Upper lobe of left lung (tissue), 6 donors: ENCODE measurements around the gene MEFV. TPM values are rescaled to one million over a fixed set of nuclear protein-coding genes. Genes with fewer than 3 reads are reported as not detected.
"Not testable (repeated sequence)": the region's sequence is repeated elsewhere in the genome, so short reads cannot be mapped to it uniquely, and the experiment has no call there.

Experiments
- ATAC-seq, 2 donors: fragments of 200-7000 bp; cut with Tn5 transposase; one replicate each; pipeline ENCODE4 v1.9.1; 2022; ENCODE audit warnings: mild to moderate bottlenecking in 2 of 2, moderate library complexity in 2 of 2; ENCODE audit not compliant: low FRiP score in 2 of 2
- DNase-seq, 2 donors: peaks; one replicate each; pipeline ENCODE4 v3.0.0-alpha.2; 2019 to 2020
- H3K27ac ChIP-seq, 4 donors: fragments of 200-600 bp; sonication (generic); one replicate each; pipeline ENCODE4 v1.5.1; 2016 to 2019
- H3K27me3 ChIP-seq, 4 donors: fragments of 200-600 bp; sonication (generic); one replicate each; pipeline ENCODE4 v1.5.1; 2017 to 2019
- H3K36me3 ChIP-seq, 4 donors: fragments of 200-600 bp; sonication (generic); one replicate each; pipeline ENCODE4 v1.5.1; 2016 to 2019
- H3K4me1 ChIP-seq, 4 donors: fragments of 200-600 bp; sonication (generic); one replicate each; pipeline ENCODE4 v1.5.1; 2018 to 2019
- H3K4me3 ChIP-seq, 4 donors: fragments of 200-600 bp; sonication (generic); one replicate each; pipeline ENCODE4 v1.5.1; 2017 to 2019; ENCODE audit warnings: mild to moderate bottlenecking in 2 of 4, moderate library complexity in 1 of 4
- H3K9me3 ChIP-seq, 4 donors: fragments of 200-600 bp; sonication (generic); one replicate each; pipeline ENCODE4 v1.5.1; 2018 to 2019
- EP300 ChIP-seq, 4 donors: sonication (generic); formaldehyde crosslinking; IDR thresholded peaks; one replicate each; pipeline ENCODE4 v1.5.1; 2017; ENCODE audit warnings: antibody characterized with exemption in 4 of 4, control low read depth in 2 of 4
- POLR2A ChIP-seq, 4 donors: fragments of 450-650 bp; IDR thresholded peaks; one replicate each; pipeline ENCODE4 v1.5.1; 2016 to 2017; ENCODE audit warnings: antibody characterized with exemption in 4 of 4, mild to moderate bottlenecking in 2 of 4
- POLR2AphosphoS5 ChIP-seq, 2 donors: sonication (generic); formaldehyde crosslinking; IDR thresholded peaks; one replicate each; pipeline ENCODE4 v1.5.1; 2017; ENCODE audit warnings: antibody characterized with exemption in 2 of 2
- WGBS, 2 donors: methylation state at CpG; one replicate each; pipeline ENCODE4 v1.1.5; 2017 to 2018; 5-methylcytosine and 5-hydroxymethylcytosine counted together
- total RNA-seq, 6 donors: library from RNA; depleted of rRNA in 4 of 6; stranded (reverse); fragments of >200 nt in 4 of 6; gene quantifications; one replicate each; pipeline versions ENCODE4 v1.1.0 to v1.2.1, GENCODE V29; 2016 to 2021
- TF ChIP-seq, protein P1 (sequence below), 6 experiments: fragments of 450-650 bp in 4 of 6; fragments of 200-600 bp in 2 of 6; sonication (generic) in 2 of 6; IDR thresholded peaks; one replicate each; pipeline ENCODE4 v1.5.1; 2016 to 2019; ENCODE audit warnings: antibody characterized with exemption in 6 of 6
- donor health status: DM: no; HTN: no; CAD: no; lungs with moderate emphysema.
- donor health status: DM: no; HTN: yes; CAD: no; lungs with severe emphysema.

Gene MEFV
- total RNA-seq, 6 donors from 2014 or later, result 9.1 to 18.9 (median 12.3) TPM

DNA sequence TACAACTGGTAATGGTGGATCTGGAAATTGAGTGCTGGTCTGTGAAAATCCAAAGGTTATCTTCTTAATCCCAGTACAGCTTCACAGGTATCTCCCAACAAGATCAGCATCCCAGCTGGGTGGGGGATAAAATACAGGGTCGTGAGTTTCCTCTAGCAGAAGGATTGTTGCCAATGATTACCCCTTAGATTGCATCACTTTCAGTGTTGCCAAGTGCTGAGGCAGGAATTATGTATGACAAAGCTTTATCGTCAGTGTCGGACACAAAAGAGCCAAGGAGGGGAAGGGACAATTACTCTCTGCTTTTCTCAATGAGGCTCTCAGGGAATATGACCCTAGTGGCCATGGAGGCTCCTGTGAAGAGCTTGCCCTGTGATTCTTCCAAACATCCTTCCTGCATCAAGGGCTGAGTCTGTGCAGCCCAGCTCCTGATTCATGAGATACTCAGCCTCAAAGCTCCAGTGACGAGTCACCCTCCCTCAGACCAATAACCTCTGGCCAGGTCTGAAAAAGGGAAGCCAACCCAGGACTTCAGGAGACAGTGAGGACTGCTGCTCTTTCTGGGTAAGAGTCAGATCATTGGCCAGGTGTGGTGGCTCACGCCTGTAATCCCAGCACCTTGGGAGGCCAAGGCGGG, 53.4 kb downstream of the MEFV start:
- H3K4me1 ChIP-seq, result no peaks in the 10 kb centered on the region
- H3K9me3 ChIP-seq, result peaks cover 8 to 25% (median 13%) of the 10 kb centered on the region in 4 donors
- 62 to 69% methylated on average over 5 to 6 of the region's 6 CpGs for whole genome bisulfite sequencing, 2 donors
- H3K27ac ChIP-seq, result no peak overlapping the region
- ATAC-seq (no peak), DNase-seq (no peak)
- no peak for TF ChIP-seq POLR2AphosphoS5 (IDR thresholded peaks at IDR 0.05)
- TF ChIP-seq, protein P1, sequence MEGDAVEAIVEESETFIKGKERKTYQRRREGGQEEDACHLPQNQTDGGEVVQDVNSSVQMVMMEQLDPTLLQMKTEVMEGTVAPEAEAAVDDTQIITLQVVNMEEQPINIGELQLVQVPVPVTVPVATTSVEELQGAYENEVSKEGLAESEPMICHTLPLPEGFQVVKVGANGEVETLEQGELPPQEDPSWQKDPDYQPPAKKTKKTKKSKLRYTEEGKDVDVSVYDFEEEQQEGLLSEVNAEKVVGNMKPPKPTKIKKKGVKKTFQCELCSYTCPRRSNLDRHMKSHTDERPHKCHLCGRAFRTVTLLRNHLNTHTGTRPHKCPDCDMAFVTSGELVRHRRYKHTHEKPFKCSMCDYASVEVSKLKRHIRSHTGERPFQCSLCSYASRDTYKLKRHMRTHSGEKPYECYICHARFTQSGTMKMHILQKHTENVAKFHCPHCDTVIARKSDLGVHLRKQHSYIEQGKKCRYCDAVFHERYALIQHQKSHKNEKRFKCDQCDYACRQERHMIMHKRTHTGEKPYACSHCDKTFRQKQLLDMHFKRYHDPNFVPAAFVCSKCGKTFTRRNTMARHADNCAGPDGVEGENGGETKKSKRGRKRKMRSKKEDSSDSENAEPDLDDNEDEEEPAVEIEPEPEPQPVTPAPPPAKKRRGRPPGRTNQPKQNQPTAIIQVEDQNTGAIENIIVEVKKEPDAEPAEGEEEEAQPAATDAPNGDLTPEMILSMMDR (IDR thresholded peaks at IDR 0.05), result no peak
- no peak for TF ChIP-seq POLR2A (IDR thresholded peaks at IDR 0.05)
- no peak for TF ChIP-seq EP300 (IDR thresholded peaks at IDR 0.05)
- H3K4me3 ChIP-seq, result no peak overlapping the region
- H3K27me3 ChIP-seq, result no peaks in the 10 kb centered on the region
- H3K36me3 ChIP-seq, result no peaks in the 10 kb centered on the region

DNA sequence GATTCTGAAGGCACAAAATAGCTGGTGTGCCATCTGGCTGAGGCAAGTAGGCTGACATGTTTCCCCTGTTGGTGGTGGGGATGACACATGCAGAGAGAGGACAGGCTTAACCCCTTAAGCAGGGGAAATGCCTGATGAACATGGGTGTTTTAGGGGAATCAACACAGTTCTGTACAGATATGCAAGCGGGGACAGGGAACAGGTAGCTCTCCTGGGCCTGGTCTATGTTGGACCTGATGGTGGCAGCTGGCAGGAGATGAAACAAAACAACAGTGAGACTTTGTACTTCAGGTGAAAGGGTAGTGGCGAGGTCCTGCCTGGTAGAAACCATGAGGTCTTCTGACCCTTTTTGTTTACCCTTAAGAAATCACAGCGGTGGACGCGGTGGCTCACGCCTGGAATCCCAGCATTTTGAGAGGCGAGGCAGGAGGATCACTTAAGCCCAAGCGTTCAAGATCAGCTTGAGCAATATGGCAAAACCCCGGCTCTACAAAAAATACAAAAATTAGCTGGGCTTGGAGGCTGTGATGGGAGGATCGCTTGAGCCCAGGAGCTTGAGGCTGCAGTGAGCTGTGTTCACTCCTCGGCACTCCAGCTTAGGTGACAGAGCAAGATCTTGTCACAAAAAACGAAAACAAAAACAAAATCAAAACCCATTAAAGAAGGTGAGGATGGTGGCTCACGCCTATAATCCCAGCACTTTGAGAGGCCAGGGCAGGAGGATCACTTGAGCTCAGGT, 57.9 kb downstream of the MEFV start:
- Histone ChIP-seq H3K36me3 (no peaks in the 10 kb centered on the region), H3K4me3 (no peak overlapping the region), H3K9me3 (no peaks in the 10 kb centered on the region), H3K4me1 (no peaks in the 10 kb centered on the region), H3K27ac (no peak overlapping the region), H3K27me3 (peaks cover 0 to 4% (median 2%) of the 10 kb centered on the region in 4 donors)
- ATAC-seq, result no peak
- 71 to 79% methylated on average over 13 of the region's 13 CpGs for WGBS, 2 donors
- no peak for DNase-seq
- TF ChIP-seq POLR2AphosphoS5 (IDR thresholded peaks at IDR 0.05) (no peak), EP300 (IDR thresholded peaks at IDR 0.05) (no peak), POLR2A (IDR thresholded peaks at IDR 0.05) (no peak)
- TF ChIP-seq, protein P1 (IDR thresholded peaks at IDR 0.05), result no peak

DNA sequence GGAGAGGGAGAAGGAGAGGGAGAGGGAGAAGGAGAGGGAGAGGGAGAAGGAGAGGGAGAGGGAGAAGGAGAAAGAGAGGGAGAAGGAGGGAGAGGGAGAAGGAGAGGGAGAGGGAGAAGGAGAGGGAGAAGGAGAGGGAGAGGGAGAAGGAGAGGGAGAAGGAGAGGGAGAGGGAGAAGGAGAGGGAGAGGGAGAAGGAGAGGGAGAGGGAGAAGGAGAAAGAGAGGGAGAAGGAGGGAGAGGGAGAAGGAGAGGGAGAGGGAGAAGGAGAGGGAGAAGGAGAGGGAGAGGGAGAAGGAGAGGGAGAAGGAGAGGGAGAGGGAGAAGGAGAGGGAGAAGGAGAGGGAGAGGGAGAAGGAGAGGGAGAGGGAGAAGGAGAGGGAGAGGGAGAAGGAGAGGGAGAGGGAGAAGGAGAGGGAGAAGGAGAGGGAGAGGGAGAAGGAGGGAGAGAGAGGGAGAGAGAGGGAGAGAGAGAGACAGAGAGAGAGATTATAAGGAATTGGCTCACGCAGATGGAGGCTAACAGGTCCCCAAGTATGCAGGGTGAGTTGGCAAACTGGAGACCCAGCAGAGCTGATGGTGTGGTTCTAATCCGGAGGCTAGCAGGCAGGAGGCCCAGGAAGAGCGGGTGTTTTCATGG, 58.6 kb downstream of the MEFV start:
- not testable (repeated sequence) for H3K4me3 ChIP-seq, ATAC-seq, H3K9me3 ChIP-seq, DNase-seq, H3K4me1 ChIP-seq, H3K27ac ChIP-seq, H3K36me3 ChIP-seq
- H3K27me3 ChIP-seq, result peaks cover 0 to 11% (median 5%) of the 10 kb centered on the region in 4 donors
- 65 to 77% methylated on average over 3 of the region's 3 CpGs for WGBS, 2 donors

DNA sequence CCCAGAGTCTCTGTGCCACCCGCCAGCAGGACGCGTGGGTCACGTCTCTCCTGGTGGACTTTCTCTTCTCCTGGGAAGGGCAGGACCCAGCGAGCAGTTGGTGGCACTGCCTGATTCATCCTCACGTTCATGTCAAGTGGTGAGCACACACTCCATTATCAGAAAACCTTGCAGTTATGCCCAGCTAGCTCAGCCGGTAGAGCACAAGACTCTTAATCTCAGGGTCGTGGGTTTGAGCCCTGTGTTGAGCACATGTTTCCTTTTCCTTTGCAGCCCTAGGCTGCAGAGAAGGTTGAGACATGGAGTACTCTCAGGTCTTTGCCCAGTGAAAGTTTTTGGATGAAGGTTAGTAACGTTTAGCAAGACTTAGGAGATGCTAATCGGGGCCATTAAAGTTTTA, 60.5 kb downstream of the MEFV start:
- no peak for ATAC-seq
- Histone ChIP-seq H3K36me3 (no peaks in the 10 kb centered on the region), H3K27me3 (peaks cover 1 to 29% (median 23%) of the 10 kb centered on the region in 4 donors), H3K9me3 (peaks cover 0 to 6% (median 0%) of the 10 kb centered on the region in 4 donors), H3K27ac (no peak overlapping the region), H3K4me1 (no peaks in the 10 kb centered on the region), H3K4me3 (no peak overlapping the region)
- DNase-seq, result no peak
- TF ChIP-seq, protein P1 (IDR thresholded peaks at IDR 0.05), result no peak
- TF ChIP-seq POLR2A (IDR thresholded peaks at IDR 0.05) (no peak), EP300 (IDR thresholded peaks at IDR 0.05) (no peak)
- 55 to 67% methylated on average over 7 to 10 of the region's 10 CpGs for WGBS, 2 donors

DNA sequence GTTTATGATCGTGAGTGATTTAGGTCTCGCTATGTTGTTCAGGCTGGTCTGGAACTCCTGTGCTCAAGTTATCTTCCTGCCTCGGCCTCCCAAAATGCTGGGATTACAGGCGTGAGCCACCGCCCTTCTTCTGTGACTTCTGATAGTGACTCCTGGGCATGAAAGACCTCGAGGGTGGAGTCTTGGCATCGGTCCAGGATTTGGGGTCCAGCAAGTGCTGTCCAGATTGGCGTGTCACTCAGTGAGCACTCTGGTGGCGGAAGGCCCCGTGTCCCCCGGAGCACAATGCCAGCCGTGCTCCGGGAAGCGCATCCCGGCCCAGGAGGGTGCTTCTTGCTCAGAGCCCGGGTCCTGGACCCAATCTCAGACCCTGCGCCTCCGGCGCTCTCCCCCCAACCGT, 61.6 kb downstream of the MEFV start:
- Histone ChIP-seq H3K4me1 (peaks cover 0 to under 1% (median 0%) of the 10 kb centered on the region in 4 donors), H3K9me3 (peaks cover 0 to 6% (median 0%) of the 10 kb centered on the region in 4 donors), H3K4me3 (no peak overlapping the region), H3K27ac (no peak overlapping the region), H3K27me3 (peaks cover 1 to 40% (median 29%) of the 10 kb centered on the region in 4 donors), H3K36me3 (no peaks in the 10 kb centered on the region)
- ATAC-seq, result no peak
- 79 to 82% methylated on average over 17 of the region's 20 CpGs for WGBS, 2 donors
- no peak for DNase-seq
- no peak for TF ChIP-seq POLR2A (IDR thresholded peaks at IDR 0.05)
- TF ChIP-seq, protein P1 (IDR thresholded peaks at IDR 0.05), result no peak
- no peak for TF ChIP-seq EP300 (IDR thresholded peaks at IDR 0.05)
- no peak for TF ChIP-seq POLR2AphosphoS5 (IDR thresholded peaks at IDR 0.05)
